ENCODE results near the gene LILRB4. TPM values are rescaled to one million over a fixed set of nuclear protein-coding genes. Genes with fewer than 3 reads are reported as not detected.
"Not testable (repeated sequence)": the region's sequence is repeated elsewhere in the genome, so short reads cannot be mapped to it uniquely, and the experiment has no call there.

The LILRB4 gene
- total and polyA plus RNA-seq, 2 donors (not counting 3 experiments of a cell fraction or from before 2014, with no cell fraction given) = not detected

DNA sequence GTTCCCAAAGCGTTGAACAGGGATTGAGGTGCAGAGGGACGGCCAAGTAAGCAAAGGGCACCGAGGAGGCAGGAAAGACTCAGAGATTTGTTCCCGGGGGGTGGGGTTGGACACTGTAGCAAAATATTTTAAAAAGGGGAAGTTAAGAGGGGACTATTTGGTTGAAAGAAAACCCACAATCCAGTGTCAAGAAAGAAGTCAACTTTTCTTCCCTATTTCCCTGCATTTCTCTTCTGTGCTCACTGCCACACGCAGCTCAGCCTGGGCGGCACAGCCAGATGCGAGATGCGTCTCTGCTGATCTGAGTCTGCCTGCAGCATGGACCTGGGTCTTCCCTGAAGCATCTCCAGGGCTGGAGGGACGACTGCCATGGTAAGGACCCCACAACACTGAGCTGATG, 32.5 kb upstream of the LILRB4 start, which contains the start of gene LILRB1:
Gene LILRB1, plus strand, starts transcription at position 223 of the 400 bp plus-strand sequence. CDS start 590 bp downstream, outside the sequence.
- H3K9me1 ChIP-seq (replicated peaks; ENCODE audit: control insufficient read depth, extremely low read depth, insufficient read depth, low read length); H3K4me3 ChIP-seq (replicated peaks in 1 of 3; ENCODE audit: insufficient read depth in 1 of 3, low read depth in 1 of 3, low read length in 3 of 3); H3K4me1 ChIP-seq (ENCODE audit: control insufficient read depth, extremely low read depth, insufficient read depth, low read length); H3K36me3 ChIP-seq (ENCODE audit: control insufficient read depth in 2 of 2, extremely low read depth in 1 of 2, insufficient read depth in 2 of 2, low read length in 2 of 2); H3K9ac ChIP-seq (replicated peaks; ENCODE audit: extremely low read depth, insufficient read depth, low read length); BruUV-seq (replicated peaks); H4K20me1 ChIP-seq (replicated peaks; ENCODE audit: control insufficient read depth, extremely low read depth, insufficient read depth, low read length); H3K27ac ChIP-seq (ENCODE audit: insufficient read depth, low read depth, low read length); POLR2A ChIA-PET; CTCF ChIA-PET; H3K4me2 ChIP-seq (ENCODE audit: insufficient read depth, low read length); H3K9me3 ChIP-seq (replicated peaks; ENCODE audit: control insufficient read depth, insufficient read depth, low read length); DNase-seq (ENCODE audit: low read depth, low spot score); H3K79me2 ChIP-seq (ENCODE audit: control insufficient read depth, insufficient read depth, low read length); FAIRE-seq; H2AFZ ChIP-seq (ENCODE audit: low read depth, low read length); dilution Hi-C loops (cut with MboI; ENCODE audit: extremely low pct_ligation_motif_present, low sequenced_read_pairs); H3K27me3 ChIP-seq (ENCODE audit: control insufficient read depth in 2 of 2, insufficient read depth in 2 of 2, low read length in 2 of 2): not testable (repeated sequence)
- intact Hi-C loops (cut with micrococcal nuclease) = loop anchor here (5.0 kb wide), 1 partner anchor 333 kb away; no protein-coding TSS in a partner anchor

DNA sequence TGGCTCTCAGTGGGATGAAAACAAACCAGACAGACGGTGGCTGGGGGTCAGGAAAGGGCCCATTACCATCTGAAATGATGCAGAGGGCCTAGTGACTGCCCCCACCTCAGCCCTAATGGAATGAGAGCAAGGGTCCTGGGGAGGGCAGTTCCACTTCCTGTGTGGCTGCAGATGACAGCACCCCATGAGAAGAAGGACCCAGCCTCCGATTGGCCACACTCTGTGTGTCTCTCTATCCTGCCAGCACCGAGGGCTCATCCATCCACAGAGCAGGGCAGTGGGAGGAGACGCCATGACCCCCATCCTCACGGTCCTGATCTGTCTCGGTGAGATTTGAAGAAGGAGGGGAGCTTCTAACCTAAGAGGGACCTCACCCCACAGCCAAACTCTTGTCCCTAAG, 32.0 kb upstream of the LILRB4 start:
- no peak overlapping the region for H3K4me3 ChIP-seq (replicated peaks in 1 of 3; ENCODE audit: insufficient read depth in 1 of 3, low read depth in 1 of 3, low read length in 3 of 3)
- H2AFZ ChIP-seq (ENCODE audit: low read depth, low read length) = no peak overlapping the region
- no peaks in the 10 kb centered on the region for H3K9me1 ChIP-seq (replicated peaks; ENCODE audit: control insufficient read depth, extremely low read depth, insufficient read depth, low read length)
- H3K4me2 ChIP-seq (ENCODE audit: insufficient read depth, low read length) = no peak overlapping the region
- no peaks in the 10 kb centered on the region for H3K4me1 ChIP-seq (ENCODE audit: control insufficient read depth, extremely low read depth, insufficient read depth, low read length)
- no peak for DNase-seq (ENCODE audit: low read depth, low spot score)
- intact Hi-C loops (cut with micrococcal nuclease) (loop anchor here (5.0 kb wide), 1 partner anchor 333 kb away; no protein-coding TSS in a partner anchor), dilution Hi-C loops (cut with MboI; ENCODE audit: extremely low pct_ligation_motif_present, low sequenced_read_pairs) (no loop called here)
- BruUV-seq (replicated peaks) = no TSS peak
- H3K9ac ChIP-seq (replicated peaks; ENCODE audit: extremely low read depth, insufficient read depth, low read length) = no peak overlapping the region
- no peaks in the 10 kb centered on the region for H3K36me3 ChIP-seq (ENCODE audit: control insufficient read depth in 2 of 2, extremely low read depth in 1 of 2, insufficient read depth in 2 of 2, low read length in 2 of 2)
- TF ChIP-seq POLR2AphosphoS5 (IDR thresholded peaks at IDR 0.05; ENCODE audit: insufficient read depth, low read depth, low read length) (no peak), MYC (IDR thresholded peaks at IDR 0.05; ENCODE audit: low read depth, low read length) (no peak), EZH2 (IDR thresholded peaks at IDR 0.05; ENCODE audit: borderline replicate concordance, low read depth, low read length, severe bottlenecking) (no peak), POLR2A (IDR thresholded peaks at IDR 0.05; ENCODE audit: low read depth, low read length) (no peak), GATA2 (IDR thresholded peaks at IDR 0.05; ENCODE audit: insufficient read depth, insufficient read length, low read depth, low read length) (no peak), JUN (IDR thresholded peaks at IDR 0.05; ENCODE audit: borderline replicate concordance, insufficient read depth, insufficient read length, low read depth) (no peak), FOS (IDR thresholded peaks at IDR 0.05; ENCODE audit: borderline replicate concordance, insufficient read depth, low read length) (no peak)
- TF ChIP-seq, protein P1, sequence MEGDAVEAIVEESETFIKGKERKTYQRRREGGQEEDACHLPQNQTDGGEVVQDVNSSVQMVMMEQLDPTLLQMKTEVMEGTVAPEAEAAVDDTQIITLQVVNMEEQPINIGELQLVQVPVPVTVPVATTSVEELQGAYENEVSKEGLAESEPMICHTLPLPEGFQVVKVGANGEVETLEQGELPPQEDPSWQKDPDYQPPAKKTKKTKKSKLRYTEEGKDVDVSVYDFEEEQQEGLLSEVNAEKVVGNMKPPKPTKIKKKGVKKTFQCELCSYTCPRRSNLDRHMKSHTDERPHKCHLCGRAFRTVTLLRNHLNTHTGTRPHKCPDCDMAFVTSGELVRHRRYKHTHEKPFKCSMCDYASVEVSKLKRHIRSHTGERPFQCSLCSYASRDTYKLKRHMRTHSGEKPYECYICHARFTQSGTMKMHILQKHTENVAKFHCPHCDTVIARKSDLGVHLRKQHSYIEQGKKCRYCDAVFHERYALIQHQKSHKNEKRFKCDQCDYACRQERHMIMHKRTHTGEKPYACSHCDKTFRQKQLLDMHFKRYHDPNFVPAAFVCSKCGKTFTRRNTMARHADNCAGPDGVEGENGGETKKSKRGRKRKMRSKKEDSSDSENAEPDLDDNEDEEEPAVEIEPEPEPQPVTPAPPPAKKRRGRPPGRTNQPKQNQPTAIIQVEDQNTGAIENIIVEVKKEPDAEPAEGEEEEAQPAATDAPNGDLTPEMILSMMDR (IDR thresholded peaks at IDR 0.05; ENCODE audit: extremely low read depth in 1 of 2, insufficient read depth in 1 of 2, low read depth in 1 of 2, low read length in 2 of 2) = no peak
- TF ChIP-seq, protein P2, sequence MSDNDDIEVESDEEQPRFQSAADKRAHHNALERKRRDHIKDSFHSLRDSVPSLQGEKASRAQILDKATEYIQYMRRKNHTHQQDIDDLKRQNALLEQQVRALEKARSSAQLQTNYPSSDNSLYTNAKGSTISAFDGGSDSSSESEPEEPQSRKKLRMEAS (IDR thresholded peaks at IDR 0.05; ENCODE audit: insufficient read depth, insufficient read length) = no peak
- H3K79me2 ChIP-seq (ENCODE audit: control insufficient read depth, insufficient read depth, low read length) = no peaks in the 10 kb centered on the region
- ChIA-PET CTCF (no interaction called here), POLR2A (no interaction called here)
- H3K27ac ChIP-seq (ENCODE audit: insufficient read depth, low read depth, low read length) = no peak overlapping the region
- FAIRE-seq = no peak
- no peaks in the 10 kb centered on the region for H4K20me1 ChIP-seq (replicated peaks; ENCODE audit: control insufficient read depth, extremely low read depth, insufficient read depth, low read length)
- H3K27me3 ChIP-seq (ENCODE audit: control insufficient read depth in 2 of 2, insufficient read depth in 2 of 2, low read length in 2 of 2) = no peaks in the 10 kb centered on the region
- H3K9me3 ChIP-seq (replicated peaks; ENCODE audit: control insufficient read depth, insufficient read depth, low read length) = no peaks in the 10 kb centered on the region
